CD4-positive, alpha-beta T cell treated with Interleukin-4 for 1 hour (primary cell): ENCODE data around the gene PRKCQ.

Experiments used
- DNase-seq, 2 donors: peaks; one replicate each; pipeline ENCODE4 v3.0.0-alpha.2; 2020 to 2022

PRKCQ gene

GRCh38 chr10:6579904-6580278 lies at the start of gene PRKCQ:
Gene PRKCQ, minus strand, starts transcription at chr10:6580276. Its CDS starts 65,141 bp downstream, at chr10:6515135.
- DNase-seq: no peak

- no peak for DNase-seq
These were observed 45.4 kb upstream of the PRKCQ start for GRCh38 chr10:6625428-6625827.

GRCh38 chr10:6624392-6624791 lies 44.3 kb upstream of the PRKCQ start:
- no peak for DNase-seq

GRCh38 chr10:6622921-6623320 lies 42.8 kb upstream of the PRKCQ start:
- no peak for DNase-seq

GRCh38 chr10:6621536-6621935 lies 41.5 kb upstream of the PRKCQ start:
- DNase-seq: no peak

GRCh38 chr10:6619660-6620059 lies 39.6 kb upstream of the PRKCQ start:
- no peak for DNase-seq

GRCh38 chr10:6618340-6618739 lies 38.3 kb upstream of the PRKCQ start:
- no peak for DNase-seq

- DNase-seq: no peak
These were observed 37.4 kb upstream of the PRKCQ start for GRCh38 chr10:6617309-6618076.

- no peak for DNase-seq
These were observed 35.9 kb upstream of the PRKCQ start for GRCh38 chr10:6615971-6616370.

- peak in 1 of 2 donors; percentile 67 for DNase-seq
These were observed 32.3 kb upstream of the PRKCQ start for GRCh38 chr10:6612371-6612770.

- DNase-seq: no peak
These were observed 30.6 kb upstream of the PRKCQ start for GRCh38 chr10:6610647-6611046.

- DNase-seq: no peak
These were observed 29.5 kb upstream of the PRKCQ start for GRCh38 chr10:6609625-6610024.

GRCh38 chr10:6607778-6608177 lies 27.7 kb upstream of the PRKCQ start:
- DNase-seq: no peak

- DNase-seq: peak; percentile 44 to 72
These were observed 27.1 kb upstream of the PRKCQ start for GRCh38 chr10:6607182-6607581.

GRCh38 chr10:6603142-6604125 lies 23.4 kb upstream of the PRKCQ start:
- DNase-seq: no peak

GRCh38 chr10:6602700-6603084 lies 22.6 kb upstream of the PRKCQ start:
- no peak for DNase-seq

GRCh38 chr10:6602026-6602699 lies 22.1 kb upstream of the PRKCQ start:
- no peak for DNase-seq

GRCh38 chr10:6601246-6601805 lies 21.2 kb upstream of the PRKCQ start:
- peak; percentile 63 to 65 for DNase-seq

GRCh38 chr10:6600224-6600987 lies 20.3 kb upstream of the PRKCQ start:
- no peak for DNase-seq

- DNase-seq: no peak
These were observed 18.6 kb upstream of the PRKCQ start for GRCh38 chr10:6598679-6599078.

GRCh38 chr10:6597478-6597877 lies 17.4 kb upstream of the PRKCQ start:
- DNase-seq: no peak

- no peak for DNase-seq
These were observed 15.4 kb upstream of the PRKCQ start for GRCh38 chr10:6595499-6595898.
